CD4-positive, alpha-beta T cell treated with Interferon alpha-2 for 1 hour (primary cell): Measurements from ENCODE around the gene CFL1.

ENCODE experiments used
- DNase-seq, 2 donors: peaks; one replicate each; pipeline ENCODE4 v3.0.0-alpha.2; 2020 to 2022

The CFL1 gene

GRCh38 chr11:65887723-65888162, 29.8 kb upstream of the CFL1 start:
- no peak for DNase-seq

DNA sequence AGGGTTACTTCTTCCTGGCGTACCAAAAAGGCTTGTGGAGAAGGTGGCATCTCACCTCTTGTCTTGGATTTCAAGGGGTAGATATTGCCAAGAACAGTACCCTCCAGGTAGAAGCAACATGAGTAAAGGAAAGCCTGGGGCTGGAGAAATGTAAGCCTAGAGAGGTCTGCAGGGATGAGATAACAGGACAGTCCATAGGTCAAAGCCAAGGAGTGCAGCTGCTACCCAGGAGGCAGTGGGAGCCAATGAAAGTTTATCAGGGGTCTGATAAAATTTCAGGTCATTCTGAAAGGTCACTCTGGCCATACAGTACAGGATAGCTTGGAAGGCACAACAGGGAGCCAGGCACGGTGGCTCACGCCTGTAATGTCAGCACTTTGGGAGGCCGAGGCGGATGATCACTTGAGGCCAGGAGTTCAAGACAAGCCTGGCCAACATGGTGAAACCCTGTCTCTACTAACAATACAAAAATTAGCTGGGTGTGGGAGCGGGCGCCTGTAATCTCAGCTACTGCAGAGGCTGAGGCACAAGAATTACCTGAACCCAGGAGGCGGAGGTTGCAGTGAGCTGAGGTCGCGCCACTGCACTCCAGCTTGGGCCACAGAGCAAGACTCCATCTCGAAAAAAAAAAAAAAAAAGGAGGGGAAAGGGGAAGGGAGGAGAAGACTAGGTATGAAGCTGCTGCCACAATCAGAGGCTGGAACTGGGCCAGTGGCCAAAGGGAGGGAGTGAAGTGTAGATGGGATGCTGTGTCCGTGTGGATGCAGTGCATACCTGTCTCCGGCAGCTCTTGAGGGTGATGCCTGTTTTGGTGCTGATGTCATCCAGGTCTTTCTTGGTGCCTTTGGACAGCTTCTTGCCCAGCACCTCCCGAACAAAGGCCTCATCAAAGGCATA, 29.1 kb upstream of the CFL1 start:
- DNase-seq = no peak

DNA sequence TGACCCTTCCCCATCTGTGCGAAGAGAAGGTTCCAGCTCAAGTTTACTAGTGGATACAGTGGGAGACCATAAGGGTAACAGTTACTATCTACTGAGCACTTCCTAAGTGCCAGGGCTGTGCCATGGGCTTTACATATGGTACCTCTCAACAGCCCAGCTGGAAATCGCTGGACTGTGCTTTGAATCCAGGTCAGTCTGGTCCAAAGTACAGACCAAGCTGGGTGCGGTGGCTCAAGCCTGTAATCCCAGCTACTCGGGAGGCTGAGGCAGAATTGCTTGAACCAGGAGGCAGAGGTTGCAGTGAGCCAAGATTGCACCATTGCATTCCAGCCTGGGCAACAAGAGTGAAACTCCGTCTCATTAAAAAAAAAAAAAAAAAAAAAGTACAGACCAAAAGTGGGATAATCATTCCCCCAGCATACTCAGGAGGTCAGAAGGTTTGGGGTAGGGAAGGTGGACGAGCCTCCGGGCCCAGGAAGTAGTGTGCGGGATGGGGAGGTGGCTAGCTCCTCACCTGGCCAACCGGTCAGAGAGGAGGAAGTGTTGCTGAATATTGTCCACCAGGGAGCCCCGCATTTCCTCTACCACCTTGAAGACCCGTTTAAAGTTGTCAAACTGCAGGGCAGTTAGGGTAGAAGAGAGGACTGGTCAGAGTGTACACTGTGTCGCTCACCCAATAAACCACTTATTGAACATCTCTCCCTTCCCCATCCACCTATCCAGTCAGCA, 28.0 kb upstream of the CFL1 start:
- no peak for DNase-seq

GRCh38 chr11:65885231-65885630, 27.3 kb upstream of the CFL1 start:
- DNase-seq = no peak

DNA sequence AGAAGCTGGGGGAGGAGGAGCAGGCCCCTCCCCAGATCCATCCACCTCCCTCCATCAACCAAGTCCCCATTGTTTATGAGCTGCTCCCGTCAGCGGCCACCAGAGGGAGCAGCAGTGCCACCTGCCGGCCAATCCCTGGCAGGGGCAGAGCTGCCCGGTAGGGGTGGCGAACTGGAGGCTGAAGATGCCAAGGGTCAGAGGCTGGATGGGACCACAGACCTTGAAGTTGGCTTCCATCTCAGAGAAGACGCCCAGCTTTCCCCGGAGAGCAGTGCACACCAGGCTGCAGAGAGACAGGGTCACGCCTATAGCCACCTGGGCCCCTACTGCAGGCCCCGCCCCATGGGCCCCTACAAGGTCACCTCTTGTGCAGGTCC, 26.7 kb upstream of the CFL1 start:
- peak; percentile 81 to 88 for DNase-seq

DNA sequence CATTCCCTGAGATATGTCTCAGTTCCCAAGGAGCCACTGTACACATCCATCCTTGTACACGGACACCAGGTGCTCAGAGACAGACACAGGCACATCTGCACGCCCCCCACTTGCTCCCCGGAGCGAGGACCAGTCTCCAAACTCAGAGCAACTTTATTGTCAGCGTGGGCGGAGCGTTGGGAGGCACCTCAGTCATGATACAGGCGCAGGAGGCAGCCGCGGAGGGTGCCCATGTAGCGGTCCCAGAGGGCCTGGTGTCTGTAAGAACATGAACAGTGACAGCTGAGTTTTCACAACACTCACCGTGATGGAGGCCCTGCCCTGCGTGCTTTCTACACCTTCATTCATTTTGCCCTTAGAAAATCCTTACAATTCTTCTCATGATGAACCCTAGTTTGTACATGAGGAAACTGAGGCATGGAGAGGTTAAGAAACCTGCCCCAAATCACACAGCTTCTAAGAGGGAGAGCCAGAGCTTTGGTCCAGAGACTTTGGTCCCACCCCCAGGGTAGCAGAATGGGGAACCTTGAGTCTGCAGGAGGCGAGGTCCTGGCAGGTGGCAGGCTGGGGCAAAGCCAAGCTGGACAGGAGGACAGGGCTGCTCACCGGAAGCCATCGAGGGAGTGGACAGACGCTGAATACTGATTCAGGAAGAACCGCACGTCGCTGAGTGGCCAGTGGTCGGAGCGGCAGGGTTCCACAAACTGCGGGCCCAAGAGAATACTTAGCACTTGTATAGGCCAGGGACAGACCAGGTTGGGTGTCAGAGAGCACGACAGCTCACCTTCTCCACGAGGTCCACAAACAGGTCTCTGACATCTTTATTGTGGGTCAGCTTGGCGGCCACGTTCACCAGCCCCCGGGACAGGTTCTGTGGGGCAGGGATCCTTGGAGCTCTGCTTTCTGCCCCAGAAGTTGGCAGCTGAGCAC, 26.1 kb upstream of the CFL1 start:
- DNase-seq = no peak

DNA sequence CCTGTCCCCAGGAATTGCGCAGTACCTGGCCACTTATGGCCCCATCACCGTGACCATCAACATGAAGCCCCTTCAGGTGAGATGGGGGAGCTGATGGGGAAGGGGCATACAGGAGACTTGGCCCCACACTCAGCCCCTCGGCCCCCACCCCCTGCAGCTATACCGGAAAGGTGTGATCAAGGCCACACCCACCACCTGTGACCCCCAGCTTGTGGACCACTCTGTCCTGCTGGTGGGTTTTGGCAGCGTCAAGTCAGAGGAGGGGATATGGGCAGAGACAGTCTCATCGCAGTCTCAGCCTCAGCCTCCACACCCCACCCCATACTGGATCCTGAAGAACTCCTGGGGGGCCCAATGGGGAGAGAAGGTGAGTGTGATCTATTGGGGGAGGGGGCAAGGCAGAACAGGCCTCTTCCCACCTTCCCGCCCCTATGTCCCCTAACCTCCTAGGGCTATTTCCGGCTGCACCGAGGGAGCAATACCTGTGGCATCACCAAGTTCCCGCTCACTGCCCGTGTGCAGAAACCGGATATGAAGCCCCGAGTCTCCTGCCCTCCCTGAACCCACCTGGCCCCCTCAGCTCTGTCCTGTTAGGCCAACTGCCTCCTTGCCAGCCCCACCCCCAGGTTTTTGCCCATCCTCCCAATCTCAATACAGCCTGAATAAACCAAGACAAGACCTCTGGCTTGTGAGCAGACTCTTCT, 25.2 kb upstream of the CFL1 start:
- no peak for DNase-seq

DNA sequence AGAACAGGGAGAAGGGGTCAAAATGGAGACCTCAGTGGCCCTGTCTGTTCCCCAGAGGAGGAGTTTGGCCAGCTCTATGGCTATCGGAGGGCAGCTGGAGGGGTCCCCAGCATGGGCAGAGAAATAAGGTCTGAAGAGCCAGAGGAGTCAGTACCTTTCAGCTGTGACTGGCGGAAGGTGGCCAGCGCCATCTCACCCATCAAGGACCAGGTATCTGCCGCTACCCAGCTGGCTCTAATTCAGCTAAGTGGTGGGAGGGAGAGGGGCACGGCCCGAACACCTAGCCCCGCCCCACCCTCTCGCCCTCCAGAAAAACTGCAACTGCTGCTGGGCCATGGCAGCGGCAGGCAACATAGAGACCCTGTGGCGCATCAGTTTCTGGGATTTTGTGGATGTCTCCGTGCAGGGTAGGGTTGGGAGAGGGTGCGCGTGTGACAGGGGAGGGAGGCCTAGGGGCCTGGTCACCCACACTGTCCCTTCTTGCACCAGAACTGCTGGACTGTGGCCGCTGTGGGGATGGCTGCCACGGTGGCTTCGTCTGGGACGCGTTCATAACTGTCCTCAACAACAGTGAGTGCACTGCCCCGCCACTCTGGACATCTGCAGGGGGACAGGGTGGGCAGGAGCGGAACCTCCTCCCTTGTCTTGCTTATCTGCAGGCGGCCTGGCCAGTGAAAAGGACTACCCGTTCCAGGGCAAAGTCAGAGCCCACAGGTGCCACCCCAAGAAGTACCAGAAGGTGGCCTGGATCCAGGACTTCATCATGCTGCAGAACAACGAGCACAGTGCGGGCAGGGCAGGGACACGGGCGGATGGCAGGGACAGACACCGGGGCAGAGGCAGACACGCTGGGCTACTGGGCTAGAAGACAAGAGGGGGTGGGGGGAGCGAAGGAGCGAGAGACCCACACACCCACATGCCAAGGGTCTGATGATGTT, 24.4 kb upstream of the CFL1 start:
- DNase-seq = no peak

DNA sequence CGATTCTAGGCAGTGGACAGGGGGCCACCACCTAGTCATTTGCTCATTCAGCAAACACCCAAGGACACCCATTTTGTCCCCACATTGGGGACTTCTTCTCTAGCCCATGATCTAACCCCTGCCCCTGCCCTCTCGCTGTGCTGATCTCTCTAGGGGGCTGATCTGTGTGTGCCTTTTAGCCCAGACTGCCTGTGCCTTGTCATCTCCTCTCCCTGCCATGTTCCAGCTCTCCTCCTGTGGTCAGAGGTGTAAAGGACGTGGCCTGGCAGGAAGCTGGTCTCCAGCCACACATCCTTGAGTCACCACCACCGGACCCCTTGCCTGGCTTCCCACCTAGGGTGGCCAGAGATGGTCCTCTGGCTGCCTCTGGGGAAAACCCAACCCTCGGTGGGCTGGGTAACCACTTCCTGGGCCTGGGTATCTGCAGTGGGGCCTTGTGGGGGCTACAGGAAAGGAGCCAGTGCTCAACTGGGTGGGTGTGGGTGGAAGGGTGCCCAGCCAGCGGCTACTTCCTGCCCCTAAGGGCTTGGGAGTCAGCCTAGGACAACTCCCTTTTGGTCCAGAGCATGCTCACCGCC, 23.0 kb upstream of the CFL1 start:
- peak in 1 of 2 donors; percentile 43 for DNase-seq

GRCh38 chr11:65880027-65880426, 22.0 kb upstream of the CFL1 start:
- DNase-seq = no peak

- DNase-seq = peak; percentile 44 to 66
These were observed 21.6 kb upstream of the CFL1 start, which contains the start of gene CTSW for GRCh38 chr11:65879617-65880016. CTSW (plus strand) TSS chr11:65879837; CDS start chr11:65879855, 18 bp downstream.

DNA sequence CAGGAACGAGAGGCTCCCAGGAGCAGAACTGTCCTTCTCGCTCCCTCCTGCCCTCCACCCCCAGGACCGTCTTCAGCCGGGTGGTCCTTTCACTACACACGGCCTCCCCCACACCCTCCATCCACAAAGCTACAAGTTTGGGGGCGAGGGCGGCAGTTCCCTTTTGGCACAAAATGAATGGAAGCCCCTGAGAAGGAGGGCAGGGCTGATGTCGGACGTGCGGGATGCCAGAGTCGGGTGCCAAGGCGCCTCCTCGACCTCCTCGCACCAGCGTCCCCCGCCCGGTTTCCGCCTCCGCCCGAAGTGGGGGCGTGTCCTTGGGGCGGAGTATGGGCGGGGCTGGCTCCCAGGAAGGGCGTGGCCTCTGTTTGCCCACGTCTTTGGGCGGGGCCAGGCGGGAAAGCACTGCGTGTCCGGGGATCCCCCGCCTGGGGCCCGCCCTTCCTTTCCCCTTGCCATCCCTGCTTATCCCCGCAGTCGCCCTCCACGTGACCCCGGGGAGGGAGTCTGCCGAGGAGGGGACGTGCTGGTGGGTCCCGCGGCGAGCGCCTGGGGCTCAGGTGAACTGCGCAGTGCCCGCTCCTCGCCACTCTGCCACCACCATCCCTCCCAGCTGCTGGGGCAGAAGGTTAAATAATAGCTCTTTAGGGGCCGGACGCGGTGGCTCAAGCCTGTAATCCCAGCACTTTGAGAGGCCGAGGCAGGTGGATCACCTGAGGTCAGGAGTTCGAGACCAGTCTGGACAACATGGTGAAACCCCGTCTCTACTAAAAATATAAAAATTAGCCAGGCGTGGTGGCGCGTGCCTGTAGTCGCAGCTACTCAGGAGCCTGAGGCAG, 15.6 kb upstream of the CFL1 start:
- peak; percentile 95 to 98 for DNase-seq

DNA sequence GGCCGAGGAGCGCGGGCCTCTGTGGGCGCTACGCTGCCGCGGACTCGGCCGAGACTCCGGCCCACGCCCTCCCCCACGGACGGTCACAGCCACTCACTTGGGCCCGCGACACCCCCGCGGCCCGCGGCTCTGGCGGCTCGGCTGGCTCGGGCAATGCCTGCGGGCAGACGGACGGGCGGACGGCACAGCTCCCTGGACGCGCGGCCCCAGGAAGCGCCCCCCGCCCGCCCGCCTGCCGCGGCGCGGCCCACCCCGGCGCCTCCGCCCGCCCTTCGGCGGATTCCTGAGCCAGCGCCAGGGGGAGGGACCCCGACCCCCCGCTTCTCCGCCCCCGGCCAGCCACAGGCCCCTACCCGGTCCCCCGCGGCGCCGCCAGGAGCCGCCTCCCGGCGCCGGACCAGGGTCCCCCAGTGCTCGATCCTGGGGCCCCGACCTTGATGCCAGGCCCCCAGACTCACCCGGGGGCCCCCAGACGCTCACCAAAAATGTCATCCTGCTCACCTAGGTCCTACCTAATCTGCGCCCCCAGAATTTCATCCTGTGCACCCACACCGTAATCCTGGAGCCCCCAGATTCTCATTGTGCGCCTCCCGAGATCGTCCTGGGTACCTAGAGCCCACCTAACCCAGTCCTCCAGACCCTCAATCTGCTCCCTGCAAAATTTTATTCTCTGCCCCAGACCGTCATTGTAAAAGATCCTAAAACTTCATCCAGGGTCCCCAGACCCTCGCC, 14.8 kb upstream of the CFL1 start, which contains the start of gene EFEMP2:
Gene EFEMP2, minus strand, starts transcription at position 215 of the 732 bp plus-strand sequence. CDS start 446 bp downstream, outside the sequence.
- DNase-seq = no peak

- no peak for DNase-seq
These were observed 14.0 kb upstream of the CFL1 start for GRCh38 chr11:65871811-65872548.

GRCh38 chr11:65870706-65871681, 13.0 kb upstream of the CFL1 start:
- no peak for DNase-seq

DNA sequence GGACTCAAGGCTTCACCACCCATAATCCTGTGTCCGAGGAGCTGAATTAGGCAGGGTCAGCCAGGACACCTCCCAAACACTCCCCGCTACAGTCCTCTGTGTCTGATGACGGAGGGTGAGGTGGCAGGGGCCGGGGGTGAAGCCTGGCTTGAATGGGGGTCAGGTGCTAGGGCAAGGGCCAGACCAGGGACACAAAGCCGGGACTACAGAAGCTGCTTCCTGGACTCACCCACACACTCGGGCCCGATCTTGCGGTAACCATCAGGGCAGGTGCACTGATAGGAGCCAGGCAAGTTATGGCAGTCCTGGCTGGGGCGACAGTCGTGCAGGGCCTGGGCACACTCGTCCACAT, 12.3 kb upstream of the CFL1 start:
- no peak for DNase-seq
